MM.1S (cell line): ENCODE data around the gene LYRM4.

Experiments
- EZH2 ChIP-seq: fragments of 300-600 bp; sonication (generic); optimal IDR thresholded peaks from 2 replicates; pipeline ENCODE3; 2017; ENCODE audit warnings: low read depth, mild to moderate bottlenecking, antibody characterized with exemption, low read length, mixed read lengths
- TF ChIP-seq, protein P1 (sequence below): fragments of 300-600 bp; sonication (generic); IDR thresholded peaks from 2 replicates; pipeline ENCODE4 v1.5.1; 2016; ENCODE audit warnings: antibody characterized with exemption, low read length, mixed read lengths

DNA sequence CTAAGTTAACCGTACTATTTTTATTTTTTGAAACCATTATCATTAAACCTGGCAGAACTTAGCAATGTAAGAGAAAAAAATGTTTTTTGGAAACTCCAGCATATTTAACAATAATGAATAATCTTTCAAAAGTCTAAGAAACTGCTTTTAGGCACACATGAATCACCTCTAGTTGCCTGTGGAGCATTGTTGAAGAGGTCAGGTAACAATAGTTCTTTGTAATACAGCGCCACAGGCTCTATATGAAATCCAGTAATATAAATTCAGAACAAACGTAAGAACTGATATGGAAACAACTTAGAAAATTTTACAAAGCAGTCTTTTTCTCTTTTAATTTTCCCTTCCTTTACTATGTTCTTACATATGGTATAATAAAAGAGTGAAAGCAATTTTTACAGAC lies 10.3 kb downstream of the LYRM4 start:
- TF ChIP-seq, protein P1, sequence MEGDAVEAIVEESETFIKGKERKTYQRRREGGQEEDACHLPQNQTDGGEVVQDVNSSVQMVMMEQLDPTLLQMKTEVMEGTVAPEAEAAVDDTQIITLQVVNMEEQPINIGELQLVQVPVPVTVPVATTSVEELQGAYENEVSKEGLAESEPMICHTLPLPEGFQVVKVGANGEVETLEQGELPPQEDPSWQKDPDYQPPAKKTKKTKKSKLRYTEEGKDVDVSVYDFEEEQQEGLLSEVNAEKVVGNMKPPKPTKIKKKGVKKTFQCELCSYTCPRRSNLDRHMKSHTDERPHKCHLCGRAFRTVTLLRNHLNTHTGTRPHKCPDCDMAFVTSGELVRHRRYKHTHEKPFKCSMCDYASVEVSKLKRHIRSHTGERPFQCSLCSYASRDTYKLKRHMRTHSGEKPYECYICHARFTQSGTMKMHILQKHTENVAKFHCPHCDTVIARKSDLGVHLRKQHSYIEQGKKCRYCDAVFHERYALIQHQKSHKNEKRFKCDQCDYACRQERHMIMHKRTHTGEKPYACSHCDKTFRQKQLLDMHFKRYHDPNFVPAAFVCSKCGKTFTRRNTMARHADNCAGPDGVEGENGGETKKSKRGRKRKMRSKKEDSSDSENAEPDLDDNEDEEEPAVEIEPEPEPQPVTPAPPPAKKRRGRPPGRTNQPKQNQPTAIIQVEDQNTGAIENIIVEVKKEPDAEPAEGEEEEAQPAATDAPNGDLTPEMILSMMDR: no peak
- TF ChIP-seq EZH2: no peak
